ENCODE measurements around the gene PITPNC1. TPM values are rescaled to one million over a fixed set of nuclear protein-coding genes. Genes with fewer than 3 reads are reported as not detected.

Gene PITPNC1
- total and polyA plus RNA-seq, 2 of the 13 experiments (the other 11 are each of a cell fraction or from before 2014, with no cell fraction given): 4.1 to 5.7 TPM

DNA sequence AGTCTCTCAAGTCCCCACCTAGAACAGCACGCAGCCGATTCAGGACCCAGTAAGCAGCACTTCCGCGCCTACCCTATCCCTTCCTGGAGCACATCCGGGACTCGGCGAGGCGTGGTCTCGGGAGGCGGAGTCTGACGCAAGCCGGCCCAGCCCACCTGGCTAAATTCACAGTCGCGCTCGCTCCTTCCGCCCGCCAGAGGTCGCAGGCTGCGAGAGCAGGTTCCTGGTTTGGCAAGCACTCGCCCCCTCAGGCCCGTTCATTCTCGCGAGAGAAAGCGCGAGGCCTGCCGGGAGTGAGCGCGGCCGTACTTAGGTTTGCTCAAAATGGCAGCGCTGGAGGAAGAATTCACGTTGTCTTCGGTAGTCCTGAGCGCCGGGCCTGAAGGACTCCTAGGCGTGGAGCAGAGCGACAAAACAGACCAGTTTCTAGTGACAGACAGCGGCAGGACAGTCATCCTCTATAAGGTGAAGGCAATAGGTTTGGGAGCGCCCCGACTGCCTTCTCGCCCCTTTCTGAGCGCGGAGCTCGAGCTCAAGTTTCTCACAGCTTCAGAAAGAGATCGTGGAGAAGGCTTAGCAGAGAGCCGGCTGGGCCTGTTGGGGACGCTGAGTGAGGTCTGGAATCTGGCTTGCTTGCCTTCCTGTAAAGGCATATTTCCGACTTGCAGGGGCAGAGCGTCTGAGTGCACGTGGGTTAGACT lies 340.7 kb downstream of the PITPNC1 start, which contains the start of gene NOL11 (continued):
- TF ChIP-seq, protein P1, sequence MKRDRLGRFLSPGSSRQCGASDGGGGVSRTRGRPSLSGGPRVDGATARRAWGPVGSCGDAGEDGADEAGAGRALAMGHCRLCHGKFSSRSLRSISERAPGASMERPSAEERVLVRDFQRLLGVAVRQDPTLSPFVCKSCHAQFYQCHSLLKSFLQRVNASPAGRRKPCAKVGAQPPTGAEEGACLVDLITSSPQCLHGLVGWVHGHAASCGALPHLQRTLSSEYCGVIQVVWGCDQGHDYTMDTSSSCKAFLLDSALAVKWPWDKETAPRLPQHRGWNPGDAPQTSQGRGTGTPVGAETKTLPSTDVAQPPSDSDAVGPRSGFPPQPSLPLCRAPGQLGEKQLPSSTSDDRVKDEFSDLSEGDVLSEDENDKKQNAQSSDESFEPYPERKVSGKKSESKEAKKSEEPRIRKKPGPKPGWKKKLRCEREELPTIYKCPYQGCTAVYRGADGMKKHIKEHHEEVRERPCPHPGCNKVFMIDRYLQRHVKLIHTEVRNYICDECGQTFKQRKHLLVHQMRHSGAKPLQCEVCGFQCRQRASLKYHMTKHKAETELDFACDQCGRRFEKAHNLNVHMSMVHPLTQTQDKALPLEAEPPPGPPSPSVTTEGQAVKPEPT (CRISPR knock-in tag; IDR thresholded peaks at IDR 0.05; ENCODE audit: low read depth): peak; percentile 86; the same call in 1 of the 2 replicates
- TF ChIP-seq KAT7 (CRISPR knock-in tag; IDR thresholded peaks at IDR 0.05; ENCODE audit: borderline replicate concordance) (peak; percentile 69; the same call in 1 of the 2 replicates), SAFB2 (CRISPR knock-in tag; IDR thresholded peaks at IDR 0.05; ENCODE audit: borderline replicate concordance, low read depth) (peak; percentile 94; the same call in 1 of the 2 replicates), RNF2 (conservative IDR thresholded peaks at IDR 0.05; ENCODE audit: low read depth) (peak; percentile 43; the same call in 1 of the 2 replicates), ZNF10 (CRISPR knock-in tag; IDR thresholded peaks at IDR 0.05; ENCODE audit: borderline replicate concordance, low read depth) (no peak), ZMYM4 (CRISPR knock-in tag; IDR thresholded peaks at IDR 0.05) (peak; percentile 100), ZKSCAN5 (CRISPR knock-in tag; IDR thresholded peaks at IDR 0.05) (no peak), TBX2 (CRISPR knock-in tag; IDR thresholded peaks at IDR 0.05; ENCODE audit: borderline replicate concordance) (peak; percentile 96), ZNF614 (CRISPR knock-in tag; IDR thresholded peaks at IDR 0.05; ENCODE audit: borderline replicate concordance) (peak; percentile 93), ARNT (IDR thresholded peaks at IDR 0.05) (no peak), SIX1 (CRISPR knock-in tag; IDR thresholded peaks at IDR 0.05; ENCODE audit: borderline replicate concordance) (no peak), SIN3B (IDR thresholded peaks at IDR 0.05; ENCODE audit: low read length) (peak; percentile 91; the same call in 1 of the 2 replicates), ZNF468 (CRISPR knock-in tag; IDR thresholded peaks at IDR 0.05) (0 out of 2 replicates have a peak, but pooled peaks have one; percentile 64), ZNF629 (CRISPR knock-in tag; conservative IDR thresholded peaks at IDR 0.05) (peak; percentile 46), NBN (conservative IDR thresholded peaks at IDR 0.05) (no peak), NFKBIZ (CRISPR knock-in tag; IDR thresholded peaks at IDR 0.05) (peak; percentile 68), ZNF550 (CRISPR knock-in tag; IDR thresholded peaks at IDR 0.05; ENCODE audit: borderline replicate concordance) (no peak), FLYWCH1 (CRISPR knock-in tag; IDR thresholded peaks at IDR 0.05) (peak; percentile 92; the same call in 1 of the 2 replicates), JUNB (CRISPR knock-in tag; IDR thresholded peaks at IDR 0.05; ENCODE audit: borderline replicate concordance) (no peak), ADNP (CRISPR knock-in tag; IDR thresholded peaks at IDR 0.05) (no peak), SRSF4 (IDR thresholded peaks at IDR 0.05; ENCODE audit: low read depth, low read length, poor library complexity, severe bottlenecking) (no peak), ARHGAP35 (CRISPR knock-in tag; IDR thresholded peaks at IDR 0.05; ENCODE audit: borderline replicate concordance) (peak; percentile 81; the same call in 1 of the 2 replicates)
- TF ChIP-seq, protein P2, sequence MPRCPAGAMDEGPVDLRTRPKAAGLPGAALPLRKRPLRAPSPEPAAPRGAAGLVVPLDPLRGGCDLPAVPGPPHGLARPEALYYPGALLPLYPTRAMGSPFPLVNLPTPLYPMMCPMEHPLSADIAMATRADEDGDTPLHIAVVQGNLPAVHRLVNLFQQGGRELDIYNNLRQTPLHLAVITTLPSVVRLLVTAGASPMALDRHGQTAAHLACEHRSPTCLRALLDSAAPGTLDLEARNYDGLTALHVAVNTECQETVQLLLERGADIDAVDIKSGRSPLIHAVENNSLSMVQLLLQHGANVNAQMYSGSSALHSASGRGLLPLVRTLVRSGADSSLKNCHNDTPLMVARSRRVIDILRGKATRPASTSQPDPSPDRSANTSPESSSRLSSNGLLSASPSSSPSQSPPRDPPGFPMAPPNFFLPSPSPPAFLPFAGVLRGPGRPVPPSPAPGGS (CRISPR knock-in tag; IDR thresholded peaks at IDR 0.05): peak; percentile 94
- TF ChIP-seq, protein P3, sequence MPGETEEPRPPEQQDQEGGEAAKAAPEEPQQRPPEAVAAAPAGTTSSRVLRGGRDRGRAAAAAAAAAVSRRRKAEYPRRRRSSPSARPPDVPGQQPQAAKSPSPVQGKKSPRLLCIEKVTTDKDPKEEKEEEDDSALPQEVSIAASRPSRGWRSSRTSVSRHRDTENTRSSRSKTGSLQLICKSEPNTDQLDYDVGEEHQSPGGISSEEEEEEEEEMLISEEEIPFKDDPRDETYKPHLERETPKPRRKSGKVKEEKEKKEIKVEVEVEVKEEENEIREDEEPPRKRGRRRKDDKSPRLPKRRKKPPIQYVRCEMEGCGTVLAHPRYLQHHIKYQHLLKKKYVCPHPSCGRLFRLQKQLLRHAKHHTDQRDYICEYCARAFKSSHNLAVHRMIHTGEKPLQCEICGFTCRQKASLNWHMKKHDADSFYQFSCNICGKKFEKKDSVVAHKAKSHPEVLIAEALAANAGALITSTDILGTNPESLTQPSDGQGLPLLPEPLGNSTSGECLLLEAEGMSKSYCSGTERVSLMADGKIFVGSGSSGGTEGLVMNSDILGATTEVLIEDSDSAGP (CRISPR knock-in tag; IDR thresholded peaks at IDR 0.05; ENCODE audit: borderline replicate concordance): peak; percentile 96
- TF ChIP-seq, protein P4, sequence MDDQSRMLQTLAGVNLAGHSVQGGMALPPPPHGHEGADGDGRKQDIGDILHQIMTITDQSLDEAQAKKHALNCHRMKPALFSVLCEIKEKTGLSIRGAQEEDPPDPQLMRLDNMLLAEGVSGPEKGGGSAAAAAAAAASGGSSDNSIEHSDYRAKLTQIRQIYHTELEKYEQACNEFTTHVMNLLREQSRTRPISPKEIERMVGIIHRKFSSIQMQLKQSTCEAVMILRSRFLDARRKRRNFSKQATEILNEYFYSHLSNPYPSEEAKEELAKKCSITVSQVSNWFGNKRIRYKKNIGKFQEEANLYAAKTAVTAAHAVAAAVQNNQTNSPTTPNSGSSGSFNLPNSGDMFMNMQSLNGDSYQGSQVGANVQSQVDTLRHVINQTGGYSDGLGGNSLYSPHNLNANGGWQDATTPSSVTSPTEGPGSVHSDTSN (CRISPR knock-in tag; IDR thresholded peaks at IDR 0.05; ENCODE audit: borderline replicate concordance): peak; percentile 86
